GM12892 (cell line): ENCODE data around the gene DNM3.
"Not testable (repeated sequence)": the region's sequence is repeated elsewhere in the genome, so short reads cannot be mapped to it uniquely, and the experiment has no call there.

Source experiments
- DNase-seq: peaks from one replicate; pipeline ENCODE4 v3.0.0; 2011; ENCODE audit not compliant: insufficient read length
- FAIRE-seq: peaks from 2 replicates; lab custom pipeline; 2011; peaks lifted over from hg19 to GRCh38; lab: Jason Lieb, UNC
- POLR2A ChIP-seq: IDR thresholded peaks from 2 replicates; pipeline ENCODE4 v1.6.1; 2011; ENCODE audit warnings: low read depth, low read length, control low read depth
- POLR2AphosphoS5 ChIP-seq: IDR thresholded peaks from 2 replicates; pipeline ENCODE4 v1.6.1; 2011; ENCODE audit warnings: low read depth, low read length, control low read depth
- TAF1 ChIP-seq: IDR thresholded peaks from 2 replicates; pipeline ENCODE4 v1.6.1; 2011; ENCODE audit warnings: low read depth, mild to moderate bottlenecking, control low read depth, low read length, borderline replicate concordance

Gene DNM3

DNA sequence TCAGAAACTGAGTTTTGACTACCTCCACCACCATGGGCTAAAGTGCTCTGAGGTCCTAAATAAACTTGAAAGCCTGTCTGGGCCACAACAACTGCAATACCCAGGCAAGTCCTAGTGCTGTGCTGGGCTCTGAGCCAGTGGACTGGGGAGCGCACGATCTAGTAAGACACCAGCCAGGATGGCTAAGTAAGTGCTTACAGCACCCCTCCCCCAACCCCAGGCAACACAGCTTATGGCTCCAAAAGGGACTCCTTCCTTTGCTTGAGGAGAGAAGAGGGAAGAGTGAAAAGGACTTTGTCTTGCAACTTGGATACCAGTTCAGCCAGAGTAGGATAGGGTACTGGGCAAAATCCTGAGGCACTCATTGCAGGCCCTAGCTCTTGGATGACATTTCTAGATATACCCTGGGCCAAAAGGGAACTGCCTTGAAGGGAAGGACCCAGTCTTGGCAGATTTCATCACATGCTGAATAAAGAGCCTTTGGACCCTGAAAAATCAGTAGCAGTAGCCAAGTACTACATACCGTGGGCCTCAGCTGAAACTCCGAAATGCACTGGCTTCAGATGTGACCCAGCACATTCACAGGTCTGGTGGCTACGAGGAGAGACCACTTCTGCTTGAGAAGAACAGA is 580.8 kb downstream of the DNM3 start:
- FAIRE-seq, result no peak
- no peak for DNase-seq
- TF ChIP-seq POLR2A (no peak), TAF1 (no peak), POLR2AphosphoS5 (no peak)

DNA sequence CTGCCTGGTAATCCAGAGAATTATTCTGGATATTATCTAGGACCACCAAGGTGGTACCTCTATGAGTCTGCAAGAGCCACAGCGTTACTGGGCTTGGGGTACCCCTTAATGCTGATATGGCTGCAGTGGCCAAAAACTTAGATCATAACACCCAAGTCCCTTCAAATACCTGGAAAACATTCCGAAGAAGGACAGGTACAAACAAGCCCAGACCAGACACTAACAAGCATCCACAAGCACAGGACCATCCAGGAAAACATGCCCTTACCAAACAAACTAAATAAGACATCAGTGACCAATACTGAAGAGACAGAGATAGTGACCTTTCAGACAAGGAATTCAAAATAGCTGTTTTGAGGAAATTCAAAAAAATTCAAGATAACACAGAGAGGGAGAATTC is 582.0 kb downstream of the DNM3 start:
- DNase-seq (no peak), FAIRE-seq (no peak)
- TF ChIP-seq POLR2A (no peak), POLR2AphosphoS5 (no peak), TAF1 (no peak)

DNA sequence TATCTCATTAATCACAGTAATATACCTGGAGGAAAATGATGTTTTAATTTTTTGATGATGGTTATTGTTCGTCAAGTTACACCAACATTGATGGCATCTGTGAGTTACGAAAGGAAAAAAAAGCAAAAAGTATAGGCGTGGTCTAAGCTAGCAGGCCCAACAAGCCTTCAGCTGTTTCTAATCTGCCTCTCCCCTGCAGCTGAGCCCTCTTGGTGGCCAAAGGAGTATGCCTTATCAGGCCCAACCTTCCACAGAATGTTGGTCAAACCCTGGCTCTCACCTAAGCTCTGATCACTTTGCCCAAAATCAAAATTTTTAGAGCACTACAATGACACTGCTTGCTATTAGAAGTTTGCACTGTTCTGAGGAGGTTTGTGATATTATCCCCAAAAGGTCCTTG is 584.0 kb downstream of the DNM3 start:
- FAIRE-seq, result no peak
- no peak for DNase-seq
- TF ChIP-seq TAF1 (no peak), POLR2AphosphoS5 (no peak), POLR2A (no peak)

DNA sequence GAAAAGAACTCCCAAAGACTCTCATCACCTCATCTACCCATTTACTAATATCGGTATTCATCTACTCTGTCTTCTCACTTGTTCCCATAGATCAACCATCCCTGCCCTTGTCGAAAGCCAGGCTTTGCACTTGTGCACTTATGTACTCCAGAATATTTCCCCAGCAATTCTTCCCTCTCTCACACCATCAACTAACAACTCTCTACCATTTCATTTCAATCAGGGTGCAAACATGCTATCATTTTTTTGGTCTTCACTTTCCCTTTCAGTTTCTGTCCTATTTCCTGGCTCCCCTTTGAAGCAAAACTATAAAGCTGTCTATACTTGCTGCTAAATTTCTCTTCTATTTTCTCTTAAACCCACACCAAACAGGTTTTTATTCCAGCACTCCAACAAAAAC is 585.9 kb downstream of the DNM3 start:
- DNase-seq (no peak), FAIRE-seq (no peak)
- no peak for TF ChIP-seq TAF1

DNA sequence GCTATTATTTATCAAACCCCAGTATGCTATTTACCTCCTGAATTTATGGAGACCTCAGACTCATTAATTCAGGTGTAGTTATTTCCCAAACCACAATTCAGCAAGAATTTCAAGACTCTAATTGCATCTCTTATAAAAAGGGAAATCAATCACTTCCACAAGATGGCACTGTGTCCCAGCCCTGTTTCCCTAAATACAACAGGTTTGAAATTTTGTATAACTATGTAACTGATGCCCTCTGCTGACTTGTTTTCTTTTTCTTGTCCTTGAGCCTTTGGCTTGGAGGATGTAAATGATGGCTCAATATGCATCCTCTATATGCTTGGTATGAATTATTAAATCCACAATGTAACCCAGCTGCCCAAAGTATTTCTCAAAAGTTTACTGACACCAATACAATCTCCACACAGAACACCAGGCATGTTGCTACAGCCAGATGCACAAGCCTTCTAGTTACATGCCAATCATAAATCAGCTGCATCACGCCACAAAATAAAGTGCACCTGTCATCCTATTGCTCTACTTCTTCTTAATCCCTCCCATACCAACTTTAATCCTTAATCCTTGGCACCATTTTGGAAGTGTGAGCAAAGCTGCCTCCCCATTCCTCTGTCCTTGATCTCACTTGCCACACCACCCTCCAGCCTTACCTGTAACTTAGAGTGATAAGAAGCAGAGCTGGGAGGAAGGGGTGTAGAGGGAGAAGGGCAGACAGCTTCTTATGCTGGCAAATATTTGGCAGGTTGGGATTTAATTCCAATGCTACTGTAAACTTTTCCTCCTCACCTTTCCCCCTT is 588.2 kb downstream of the DNM3 start:
- no peak for FAIRE-seq

DNA sequence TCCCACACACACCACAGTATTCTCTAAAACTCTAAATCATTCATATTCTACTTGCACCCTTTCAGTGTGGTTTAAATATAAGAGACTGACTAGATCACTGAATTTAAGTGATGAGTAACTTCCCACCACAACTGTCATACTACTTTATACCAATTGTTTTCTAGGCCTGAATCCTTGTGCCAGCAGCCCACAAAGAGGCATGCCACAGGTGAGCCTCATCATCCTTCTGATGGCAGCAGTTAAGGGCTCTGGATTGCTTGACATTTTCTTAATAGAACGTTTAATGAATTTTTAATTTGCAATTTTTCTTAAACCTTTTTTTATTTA is 588.8 kb downstream of the DNM3 start:
- FAIRE-seq, result no peak

More for the DNA sequence above, 588.2 kb downstream of the DNM3 start:
- no peak for DNase-seq
- TF ChIP-seq POLR2AphosphoS5, result no peak
- no peak for TF ChIP-seq TAF1
- no peak for TF ChIP-seq POLR2A

DNA sequence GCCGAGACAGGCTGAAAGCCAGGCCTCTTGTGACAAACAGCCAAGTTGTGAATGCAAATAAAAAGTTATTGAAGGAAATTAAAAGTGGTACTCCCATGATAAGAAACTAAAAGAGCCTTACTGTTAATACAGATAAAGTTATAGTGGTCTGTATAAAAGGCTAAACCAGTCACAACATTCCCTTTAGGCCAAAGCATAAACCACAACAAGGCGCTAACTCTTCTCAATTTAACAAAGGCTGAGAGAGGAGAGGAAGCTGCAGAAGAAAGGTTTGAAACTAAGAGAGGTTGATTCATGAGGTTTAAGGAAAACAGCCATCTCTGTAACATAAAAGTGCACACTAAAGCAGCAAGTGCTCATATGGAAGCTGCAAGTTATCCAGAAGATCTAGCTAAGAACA is 589.9 kb downstream of the DNM3 start:
- no peak for FAIRE-seq
- no peak for TF ChIP-seq TAF1
- no peak for TF ChIP-seq POLR2AphosphoS5
- no peak for TF ChIP-seq POLR2A
- no peak for DNase-seq

More for the DNA sequence above, 588.8 kb downstream of the DNM3 start:
- no peak for DNase-seq
- TF ChIP-seq TAF1 (no peak), POLR2AphosphoS5 (no peak), POLR2A (no peak)

DNA sequence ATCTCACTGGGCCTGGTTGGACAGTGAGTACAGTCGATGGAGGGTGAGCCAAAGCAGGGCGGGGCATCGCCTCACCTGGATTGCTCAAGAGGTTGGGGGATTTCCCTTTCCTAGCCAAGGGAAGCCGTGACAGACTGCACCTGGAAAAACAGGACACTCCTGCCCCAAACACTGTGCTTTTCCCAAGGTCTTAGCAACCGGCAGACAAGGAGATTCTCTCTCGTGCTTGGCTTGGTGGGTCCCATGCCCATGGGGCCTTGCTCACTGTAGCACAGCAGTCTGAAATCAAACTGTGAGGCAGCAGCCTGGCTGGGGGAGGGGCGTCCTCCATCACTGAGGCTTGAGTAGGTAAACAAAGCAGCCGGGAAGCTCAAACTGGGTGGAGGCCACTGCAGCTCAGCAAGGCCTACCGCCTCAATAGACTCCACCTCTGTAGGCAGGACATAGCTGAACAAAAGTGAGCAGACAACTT is 590.5 kb downstream of the DNM3 start:
- no peak for DNase-seq
- FAIRE-seq, result no peak
- TF ChIP-seq POLR2A (no peak), TAF1 (no peak), POLR2AphosphoS5 (no peak)

DNA sequence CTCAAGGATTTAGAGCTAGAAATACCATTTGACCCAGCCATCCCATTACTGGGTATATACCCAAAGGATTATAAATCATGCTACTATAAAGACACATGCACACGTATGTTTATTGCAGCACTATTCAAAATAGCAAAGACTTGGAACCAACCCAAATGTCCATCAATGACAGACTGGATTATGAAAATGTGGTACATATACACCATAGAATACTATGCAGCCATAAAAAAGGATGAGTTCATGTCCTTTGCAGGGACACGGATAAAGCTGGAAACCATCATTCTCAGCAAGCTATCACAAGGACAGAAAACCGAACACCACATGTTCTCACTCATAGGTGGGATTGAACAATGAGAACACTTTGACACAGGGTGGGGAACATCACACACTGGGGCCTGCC is 595.9 kb downstream of the DNM3 start:
- not testable (repeated sequence) for FAIRE-seq, DNase-seq

DNA sequence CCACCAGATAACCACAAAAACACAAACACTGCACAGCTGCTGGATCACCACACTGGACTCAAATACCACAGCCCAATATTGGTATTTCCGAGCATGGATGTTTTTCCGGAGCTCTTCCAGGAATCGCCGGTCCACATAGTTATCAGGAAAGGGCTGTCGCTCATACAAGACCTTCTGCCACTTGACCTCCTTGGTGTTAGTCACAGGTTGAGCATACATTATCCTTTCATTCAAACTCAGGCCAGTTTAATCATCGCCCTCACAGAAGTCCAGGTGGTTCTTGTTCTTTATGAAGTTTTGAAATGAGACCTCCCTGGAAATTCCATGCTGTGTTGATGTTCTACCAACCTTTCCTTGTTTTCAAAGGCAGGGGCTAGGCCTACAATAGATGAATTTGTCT is 601.1 kb downstream of the DNM3 start:
- no peak for TF ChIP-seq TAF1
- no peak for TF ChIP-seq POLR2AphosphoS5
- no peak for TF ChIP-seq POLR2A
- DNase-seq (no peak), FAIRE-seq (no peak)

DNA sequence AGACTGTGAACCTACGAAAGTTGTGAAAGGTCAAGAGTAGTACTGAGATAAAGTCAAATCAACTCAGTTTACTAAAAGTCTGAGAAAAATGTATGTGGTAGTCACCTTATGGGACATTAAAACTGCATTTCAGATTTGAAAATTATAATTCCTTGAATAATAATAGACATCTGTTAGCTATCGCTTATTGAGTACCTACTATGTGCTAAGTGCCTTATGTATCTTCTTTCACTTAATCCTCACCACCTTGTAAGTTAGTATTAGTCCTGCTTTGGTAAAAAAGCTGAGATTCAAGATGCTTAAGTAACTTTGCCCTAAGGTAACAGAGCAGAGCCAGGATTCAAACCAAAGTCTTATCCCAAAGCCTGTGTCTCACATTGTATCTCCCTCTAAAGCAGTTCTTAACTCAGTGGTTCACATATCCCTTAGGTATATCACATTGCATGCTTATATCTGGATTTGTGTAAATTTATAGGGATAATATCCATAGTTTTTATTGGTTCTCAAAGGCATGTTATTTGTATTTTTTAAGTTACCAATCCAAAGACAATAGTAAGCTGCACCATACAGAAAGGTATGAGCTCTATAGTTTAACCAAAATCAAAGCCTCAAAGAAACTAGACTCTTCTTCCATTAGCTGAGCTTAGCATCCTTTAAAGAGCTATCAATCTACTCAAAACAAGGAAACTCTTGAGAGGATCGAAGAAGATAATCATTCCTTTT is 601.7 kb downstream of the DNM3 start:
- FAIRE-seq, result no peak
- DNase-seq, result no peak
- TF ChIP-seq TAF1, result no peak
- TF ChIP-seq POLR2AphosphoS5, result no peak
- TF ChIP-seq POLR2A, result no peak
